Testis (tissue), 3 donors: ENCODE results near the gene PDSS1. TPM values are rescaled to one million over a fixed set of nuclear protein-coding genes. Genes with fewer than 3 reads are reported as not detected.
A peak's percentile ranks its signal among the peaks of the same experiment; 100 is the strongest.
"Not testable (repeated sequence)": the region's sequence is repeated elsewhere in the genome, so short reads cannot be mapped to it uniquely, and the experiment has no call there.

ENCODE experiments used
- DNase-seq: peaks from one replicate; pipeline ENCODE4 v3.0.0-alpha.2; 2019
- H3K27ac ChIP-seq, 2 donors: fragments of 200-600 bp; sonication (generic); one replicate each; pipeline ENCODE4 v1.5.1; 2019
- H3K27me3 ChIP-seq: fragments of 200-600 bp; sonication (generic); one replicate; pipeline ENCODE4 v1.5.1; 2019
- H3K36me3 ChIP-seq: fragments of 200-600 bp; sonication (generic); one replicate; pipeline ENCODE4 v1.5.1; 2017; ENCODE audit warnings: low read depth; ENCODE audit errors: missing control alignments
- H3K4me1 ChIP-seq: fragments of 200-600 bp; sonication (generic); one replicate; pipeline ENCODE4 v1.5.1; 2019
- H3K4me3 ChIP-seq, 2 donors: fragments of 200-600 bp; sonication (generic); one replicate each; pipeline ENCODE4 v1.5.1; 2017 to 2019
- H3K9me3 ChIP-seq: fragments of 200-600 bp; sonication (generic); one replicate; pipeline ENCODE4 v1.5.1; 2017
- CTCF ChIP-seq, 3 experiments: fragments of 450-650 bp in 2 of 3; fragments of 200-600 bp in 1 of 3; sonication (generic) in 1 of 3; IDR thresholded peaks; one replicate each; pipeline ENCODE4 v1.5.1; 2016 to 2019; ENCODE audit warnings: antibody characterized with exemption in 3 of 3, mild to moderate bottlenecking in 2 of 3, moderate library complexity in 1 of 3
- POLR2A ChIP-seq: fragments of 450-650 bp; IDR thresholded peaks from one replicate; pipeline ENCODE4 v1.6.1; 2017; ENCODE audit warnings: antibody characterized with exemption, mild to moderate bottlenecking, moderate library complexity
- WGBS, 2 donors: methylation state at CpG; one replicate each; pipeline ENCODE4 v1.1.5; 2018; 5-methylcytosine and 5-hydroxymethylcytosine counted together
- intact Hi-C: fragments of 100-400 bp; cut with DNase I; formaldehyde crosslinking; loops from one replicate; pipeline ENCODE4 v1.15.1; 2023; ENCODE audit warnings: low total_unique reads
- polyA plus RNA-seq: library from polyadenylated mRNA; stranded (reverse); fragments of 350-450 nt; fragmentation: Illumina TruSeq; extraction: RNeasy Lipid Tissue Mini Kit (QIAGEN cat#74804); gene quantifications from one replicate; pipeline ENCODE4 v1.2.3, GENCODE V29; 2014; ENCODE audit warnings: low read depth, low replicate concordance; ENCODE audit not compliant: insufficient read depth
- total RNA-seq, 2 donors: library from RNA; depleted of rRNA; stranded (reverse); fragments of >200 nt; gene quantifications; one replicate each; pipeline ENCODE4 v1.2.3, GENCODE V29; 2016

The PDSS1 gene
- total and polyA plus RNA-seq, 3 donors from 2014 or later: 8.9 to 10.1 (median 9.6) TPM

GRCh38 chr10:26689399-26689798 lies 8.1 kb upstream of the PDSS1 start:
- no peak overlapping the region for H3K27ac ChIP-seq
- no peaks in the 10 kb centered on the region for H3K27me3 ChIP-seq
- no peak overlapping the region for H3K4me3 ChIP-seq
- H3K36me3 ChIP-seq: no peaks in the 10 kb centered on the region
- H3K9me3 ChIP-seq: no peaks in the 10 kb centered on the region
- WGBS, 2 donors: 92% methylated on average over 4 of the region's 4 CpGs
- DNase-seq: no peak
- no peaks in the 10 kb centered on the region for H3K4me1 ChIP-seq
- no peak for TF ChIP-seq POLR2A
- TF ChIP-seq CTCF (IDR thresholded peaks at IDR 0.05): no peak
- intact Hi-C loops: no loop called here

GRCh38 chr10:26690731-26691475 lies 6.6 kb upstream of the PDSS1 start:
- Histone ChIP-seq H3K9me3 (no peaks in the 10 kb centered on the region), H3K36me3 (no peaks in the 10 kb centered on the region), H3K4me1 (no peaks in the 10 kb centered on the region), H3K27ac (no peak overlapping the region), H3K27me3 (no peaks in the 10 kb centered on the region), H3K4me3 (no peak overlapping the region)
- 54 to 63% methylated on average over 6 of the region's 6 CpGs for WGBS, 2 donors
- no peak for TF ChIP-seq POLR2A
- no peak for TF ChIP-seq CTCF (IDR thresholded peaks at IDR 0.05)
- intact Hi-C loops: no loop called here
- no peak for DNase-seq

GRCh38 chr10:26694536-26694935 lies 3.0 kb upstream of the PDSS1 start:
- H3K27me3 ChIP-seq, H3K9me3 ChIP-seq, H3K4me3 ChIP-seq, H3K4me1 ChIP-seq, H3K36me3 ChIP-seq, H3K27ac ChIP-seq, intact Hi-C loops, DNase-seq: not testable (repeated sequence)
- WGBS, 2 donors: 77 to 79% methylated on average over 4 of the region's 4 CpGs

- no peak for DNase-seq
- H3K9me3 ChIP-seq: no peaks in the 10 kb centered on the region
Observed at GRCh38 chr10:26696786-26697162, 727 bp upstream of the PDSS1 start.

More at GRCh38 chr10:26696786-26697162, 727 bp upstream of the PDSS1 start:
- Histone ChIP-seq H3K27me3 (no peaks in the 10 kb centered on the region), H3K4me1 (peaks cover 8% of the 10 kb centered on the region), H3K36me3 (no peaks in the 10 kb centered on the region), H3K27ac (peak overlapping the region; percentile 87 to 94), H3K4me3 (peak overlapping the region; percentile 75 to 96)
- TF ChIP-seq POLR2A: no peak
- no peak for TF ChIP-seq CTCF (IDR thresholded peaks at IDR 0.05)
- WGBS, 2 donors: 13 to 19% methylated on average over 11 of the region's 11 CpGs
- intact Hi-C loops: no loop called here
